ENCODE results near the gene LTA4H. TPM values are rescaled to one million over a fixed set of nuclear protein-coding genes. Genes with fewer than 3 reads are reported as not detected.

Gene LTA4H
- total RNA-seq, 2 donors from 2014 or later: 112 to 141 TPM

DNA sequence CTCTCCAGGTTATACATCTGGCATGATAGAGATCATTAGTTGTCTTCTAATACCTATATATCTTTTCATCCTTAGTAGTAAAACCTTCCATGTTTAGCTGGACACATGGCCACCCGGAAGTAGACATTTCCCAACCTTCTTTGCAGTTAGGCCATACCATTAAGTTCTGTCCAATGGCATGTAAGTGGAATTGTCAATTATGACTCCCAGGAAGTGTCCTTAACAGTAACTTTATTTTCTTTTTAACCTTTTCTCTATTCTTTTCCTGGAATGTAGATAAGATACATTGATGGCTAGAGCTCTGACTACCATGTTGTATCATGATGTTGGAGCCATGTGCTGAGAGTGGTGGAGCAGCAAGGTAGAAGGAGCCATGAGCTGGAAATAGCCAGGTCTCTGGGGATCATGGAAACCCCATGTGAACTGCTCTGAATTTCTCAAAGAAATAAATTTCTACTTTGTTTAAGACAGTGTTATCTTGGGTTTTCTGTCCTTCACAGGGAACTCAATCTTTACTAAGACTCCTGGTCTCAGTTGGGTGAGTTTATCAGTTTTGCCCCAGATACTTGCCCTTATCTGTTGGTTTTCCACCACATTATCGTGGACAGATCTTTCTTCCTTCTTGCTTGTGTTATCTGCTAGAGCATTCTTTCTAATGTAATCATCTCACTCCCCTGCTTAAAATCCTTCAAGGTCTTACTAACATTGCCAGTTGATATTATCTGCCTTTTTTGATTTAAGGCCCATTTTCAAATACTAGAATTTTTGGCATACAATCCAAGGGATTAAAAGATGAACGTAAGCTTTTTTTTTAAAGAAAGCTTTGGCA is 5.1 kb upstream of the LTA4H start:
- Histone ChIP-seq H3K36me3 (ENCODE audit: control insufficient read depth, insufficient read depth, low read length) (no peaks in the 10 kb centered on the region), H3K27me3 (ENCODE audit: control insufficient read depth, insufficient read depth, low read length, poor library complexity, severe bottlenecking) (no peaks in the 10 kb centered on the region), H3K4me1 (ENCODE audit: control insufficient read depth, insufficient read depth, low read length) (no peaks in the 10 kb centered on the region), H3K9ac (ENCODE audit: extremely low read depth, low read length, poor library complexity, severe bottlenecking) (no peak overlapping the region), H3K4me3 (ENCODE audit: low read length) (peak overlapping the region; percentile 12), H3K27ac (ENCODE audit: low read depth, low read length) (no peak overlapping the region), H3K9me3 (ENCODE audit: control insufficient read depth, low read length) (no peaks in the 10 kb centered on the region)
- DNase-seq: no peak
- H3K9me3 Mint-ChIP-seq: no peaks in the 10 kb centered on the region
- H3K27ac Mint-ChIP-seq: no peak overlapping the region
- peaks cover 17% of the 10 kb centered on the region for H3K4me1 Mint-ChIP-seq
- H3K36me3 Mint-ChIP-seq (ENCODE audit: low read depth): no peaks in the 10 kb centered on the region
- TF ChIP-seq, protein P1, sequence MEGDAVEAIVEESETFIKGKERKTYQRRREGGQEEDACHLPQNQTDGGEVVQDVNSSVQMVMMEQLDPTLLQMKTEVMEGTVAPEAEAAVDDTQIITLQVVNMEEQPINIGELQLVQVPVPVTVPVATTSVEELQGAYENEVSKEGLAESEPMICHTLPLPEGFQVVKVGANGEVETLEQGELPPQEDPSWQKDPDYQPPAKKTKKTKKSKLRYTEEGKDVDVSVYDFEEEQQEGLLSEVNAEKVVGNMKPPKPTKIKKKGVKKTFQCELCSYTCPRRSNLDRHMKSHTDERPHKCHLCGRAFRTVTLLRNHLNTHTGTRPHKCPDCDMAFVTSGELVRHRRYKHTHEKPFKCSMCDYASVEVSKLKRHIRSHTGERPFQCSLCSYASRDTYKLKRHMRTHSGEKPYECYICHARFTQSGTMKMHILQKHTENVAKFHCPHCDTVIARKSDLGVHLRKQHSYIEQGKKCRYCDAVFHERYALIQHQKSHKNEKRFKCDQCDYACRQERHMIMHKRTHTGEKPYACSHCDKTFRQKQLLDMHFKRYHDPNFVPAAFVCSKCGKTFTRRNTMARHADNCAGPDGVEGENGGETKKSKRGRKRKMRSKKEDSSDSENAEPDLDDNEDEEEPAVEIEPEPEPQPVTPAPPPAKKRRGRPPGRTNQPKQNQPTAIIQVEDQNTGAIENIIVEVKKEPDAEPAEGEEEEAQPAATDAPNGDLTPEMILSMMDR (conservative IDR thresholded peaks at IDR 0.05): no peak
- WGBS, 2 experiments (ENCODE audit: insufficient coverage in 1 of 2, insufficient read length in 1 of 2): 74 to 90% methylated on average over 2 of the region's 3 CpGs
- peaks cover 2% of the 10 kb centered on the region for H3K27me3 Mint-ChIP-seq (ENCODE audit: insufficient read depth)
- H3K4me3 Mint-ChIP-seq: no peak overlapping the region

DNA sequence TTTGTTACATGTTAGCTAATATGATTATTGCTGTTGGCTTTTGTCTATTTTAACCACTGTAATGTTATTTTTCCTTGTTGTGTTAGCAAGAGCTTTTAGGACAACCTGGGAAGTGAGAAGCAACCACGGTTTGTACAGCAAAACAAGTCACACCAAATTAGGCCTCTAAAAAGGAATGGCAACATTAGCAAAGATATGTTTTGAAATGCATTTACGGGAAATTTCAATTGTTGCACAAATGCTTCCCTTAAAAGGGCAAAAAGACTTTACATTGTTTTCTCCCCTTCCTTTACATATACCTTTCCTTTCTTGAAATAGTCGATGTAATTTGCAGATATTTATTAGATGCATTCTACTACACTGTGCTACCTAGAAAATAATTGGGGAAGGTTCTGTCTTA is 4.1 kb upstream of the LTA4H start:
- Mint-ChIP-seq H3K9me3 (no peaks in the 10 kb centered on the region), H3K36me3 (ENCODE audit: low read depth) (no peaks in the 10 kb centered on the region), H3K4me3 (no peak overlapping the region), H3K27ac (no peak overlapping the region), H3K4me1 (peaks cover 17% of the 10 kb centered on the region), H3K27me3 (ENCODE audit: insufficient read depth) (peaks cover 2% of the 10 kb centered on the region)
- Histone ChIP-seq H3K9ac (ENCODE audit: extremely low read depth, low read length, poor library complexity, severe bottlenecking) (no peak overlapping the region), H3K27me3 (ENCODE audit: control insufficient read depth, insufficient read depth, low read length, poor library complexity, severe bottlenecking) (no peaks in the 10 kb centered on the region), H3K9me3 (ENCODE audit: control insufficient read depth, low read length) (no peaks in the 10 kb centered on the region), H3K27ac (ENCODE audit: low read depth, low read length) (no peak overlapping the region), H3K4me1 (ENCODE audit: control insufficient read depth, insufficient read depth, low read length) (no peaks in the 10 kb centered on the region), H3K4me3 (ENCODE audit: low read length) (no peak overlapping the region), H3K36me3 (ENCODE audit: control insufficient read depth, insufficient read depth, low read length) (no peaks in the 10 kb centered on the region)
- TF ChIP-seq, protein P1 (conservative IDR thresholded peaks at IDR 0.05): no peak
- no peak for DNase-seq
- WGBS, 2 experiments (ENCODE audit: insufficient coverage in 1 of 2, insufficient read length in 1 of 2): 94 to 100% methylated on average over 2 of the region's 3 CpGs

DNA sequence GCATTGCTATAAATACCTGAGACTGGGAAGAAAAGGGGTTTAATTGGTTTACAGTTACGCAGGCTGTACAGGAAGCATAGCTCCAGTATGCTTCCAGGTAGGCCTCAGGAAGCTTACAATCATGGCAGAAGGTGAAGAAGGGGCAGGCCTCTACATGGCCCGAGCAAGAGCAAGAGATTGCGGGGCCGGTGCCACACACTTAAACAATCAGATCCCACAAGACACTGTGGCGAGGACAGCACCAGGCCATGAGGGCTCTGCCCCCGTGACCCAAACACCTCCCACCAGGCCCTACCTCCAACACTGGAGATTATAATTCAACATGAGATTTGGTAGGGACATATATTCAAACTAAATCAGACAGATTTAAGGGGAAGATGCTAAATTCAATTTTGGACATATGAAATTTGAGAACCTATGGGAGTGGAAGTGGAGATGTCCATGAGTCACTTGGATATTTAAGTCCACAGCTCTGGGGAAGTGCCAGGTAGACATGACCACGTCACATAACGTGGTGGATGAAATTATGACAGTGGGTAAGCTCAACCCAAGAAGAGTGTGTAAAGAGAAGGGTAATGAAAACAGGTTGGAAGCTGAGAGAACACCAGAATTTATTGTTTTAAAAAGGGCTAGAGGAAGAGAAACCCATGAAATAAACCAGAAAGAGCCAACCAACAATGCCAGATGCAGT is 1.5 kb upstream of the LTA4H start:
- H3K9me3 ChIP-seq (ENCODE audit: control insufficient read depth, low read length): no peaks in the 10 kb centered on the region
- no peak overlapping the region for H3K9ac ChIP-seq (ENCODE audit: extremely low read depth, low read length, poor library complexity, severe bottlenecking)
- TF ChIP-seq, protein P1 (conservative IDR thresholded peaks at IDR 0.05): no peak
- H3K4me1 ChIP-seq (ENCODE audit: control insufficient read depth, insufficient read depth, low read length): no peaks in the 10 kb centered on the region
- H3K36me3 Mint-ChIP-seq (ENCODE audit: low read depth): no peaks in the 10 kb centered on the region
- H3K9me3 Mint-ChIP-seq: no peaks in the 10 kb centered on the region
- H3K36me3 ChIP-seq (ENCODE audit: control insufficient read depth, insufficient read depth, low read length): no peaks in the 10 kb centered on the region
- peaks cover 18% of the 10 kb centered on the region for H3K4me1 Mint-ChIP-seq
- H3K27ac Mint-ChIP-seq: no peak overlapping the region
- no peak overlapping the region for H3K4me3 Mint-ChIP-seq
- WGBS, 2 experiments (ENCODE audit: insufficient coverage in 1 of 2, insufficient read length in 1 of 2): 95 to 97% methylated on average over 4 to 7 of the region's 8 CpGs
- H3K27me3 ChIP-seq (ENCODE audit: control insufficient read depth, insufficient read depth, low read length, poor library complexity, severe bottlenecking): no peaks in the 10 kb centered on the region
- no peak overlapping the region for H3K27ac ChIP-seq (ENCODE audit: low read depth, low read length)
- DNase-seq: no peak
- no peak overlapping the region for H3K4me3 ChIP-seq (ENCODE audit: low read length)
- H3K27me3 Mint-ChIP-seq (ENCODE audit: insufficient read depth): no peaks in the 10 kb centered on the region
